SK-N-MC (cell line): ENCODE data around the gene AGAP1.

Experiments used
- DNase-seq: peaks from one replicate; pipeline ENCODE4 v3.0.0-alpha.2; 2011; ENCODE audit warnings: low read depth, low spot score
- H3K27ac ChIP-seq: fragments of 200-600 bp; sonication (generic); 2 replicates; pipeline ENCODE4 v1.5.1; 2016; ENCODE audit warnings: mixed run types
- H3K36me3 ChIP-seq: fragments of 200-600 bp; sonication (generic); 2 replicates; pipeline ENCODE4 v1.6.1; 2017; ENCODE audit warnings: antibody characterized with exemption, low read length, mixed read lengths; ENCODE audit not compliant: insufficient read depth
- H3K4me3 ChIP-seq: fragments of 200-600 bp; sonication (generic); 2 replicates; pipeline ENCODE4 v1.5.1; 2016
- H3K9ac ChIP-seq: fragments of 200-600 bp; sonication (generic); 2 replicates; pipeline ENCODE4 v1.8.0; 2017; ENCODE audit warnings: mixed run types, mixed read lengths; ENCODE audit not compliant: insufficient read length
- H3K9me3 ChIP-seq: fragments of 200-600 bp; sonication (generic); 2 replicates; pipeline ENCODE4 v1.6.1; 2017; ENCODE audit warnings: low read depth, mild to moderate bottlenecking, antibody characterized with exemption, low read length, moderate library complexity, mixed read lengths
- EZH2 ChIP-seq: fragments of 200-600 bp; sonication (generic); IDR thresholded peaks from one replicate; pipeline ENCODE4 v1.6.1; 2017; ENCODE audit warnings: antibody characterized with exemption
- FOXP2 ChIP-seq: optimal IDR thresholded peaks from 2 replicates; pipeline ENCODE3; 2011; ENCODE audit warnings: mild to moderate bottlenecking, moderate library complexity; ENCODE audit not compliant: insufficient read depth; ENCODE audit errors: extremely low read length, control extremely low read depth
- POLR2AphosphoS5 ChIP-seq: IDR thresholded peaks from 2 replicates; pipeline ENCODE4 v1.6.1; 2012; ENCODE audit warnings: mild to moderate bottlenecking, low read depth, low read length, borderline replicate concordance

AGAP1 gene

DNA sequence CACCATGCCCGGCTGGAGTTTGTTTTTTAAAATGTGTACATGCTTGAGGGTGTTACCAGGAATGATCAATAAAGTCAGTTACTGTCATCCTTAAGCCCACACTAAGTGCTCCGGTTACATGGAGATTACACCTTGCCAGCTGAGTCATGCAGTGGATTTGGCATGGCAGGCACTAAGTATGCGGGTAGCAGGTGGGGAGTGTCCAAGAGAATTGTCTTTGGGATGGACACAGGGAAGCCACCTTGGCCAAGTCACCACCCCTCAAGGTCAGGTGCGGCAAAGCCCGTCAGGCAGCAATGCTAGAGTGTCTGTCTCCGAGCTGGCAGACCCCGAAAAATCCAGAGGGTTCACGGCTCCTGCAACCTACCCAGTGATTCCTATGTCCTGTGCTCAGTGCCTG, 619.6 kb downstream of the AGAP1 start:
- no peak overlapping the region for H3K9ac ChIP-seq
- no peak overlapping the region for H3K4me3 ChIP-seq
- TF ChIP-seq EZH2, result no peak
- H3K36me3 ChIP-seq, result no peaks in the 10 kb centered on the region
- H3K27ac ChIP-seq, result no peak overlapping the region
- H3K9me3 ChIP-seq, result no peaks in the 10 kb centered on the region
- no peak for DNase-seq

DNA sequence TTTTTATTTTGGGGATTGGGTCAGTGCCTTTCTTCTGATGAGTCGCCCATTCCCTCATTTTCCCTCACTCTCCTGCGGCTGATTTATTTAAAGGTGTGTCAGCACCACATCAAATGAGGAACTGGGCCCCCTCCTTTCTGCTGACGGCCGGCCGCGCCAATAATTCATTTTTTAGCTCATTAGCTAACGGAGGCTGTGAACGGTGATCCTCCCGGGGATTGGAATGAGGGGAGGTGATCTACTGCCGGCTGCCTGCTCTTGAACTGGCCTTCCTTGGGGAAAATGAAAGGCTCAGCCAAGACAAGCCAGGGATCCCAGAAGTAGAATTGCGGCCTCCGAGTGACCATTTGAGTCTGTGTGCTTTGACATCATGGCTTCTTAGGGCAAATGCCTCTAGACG, 620.1 kb downstream of the AGAP1 start:
- no peak for DNase-seq
- Histone ChIP-seq H3K27ac (no peak overlapping the region), H3K36me3 (no peaks in the 10 kb centered on the region), H3K9me3 (no peaks in the 10 kb centered on the region), H3K9ac (no peak overlapping the region), H3K4me3 (no peak overlapping the region)
- TF ChIP-seq FOXP2 (no peak), POLR2AphosphoS5 (no peak), EZH2 (no peak)

- no peak overlapping the region for H3K4me3 ChIP-seq
- no peak overlapping the region for H3K9ac ChIP-seq
- DNase-seq, result no peak
- no peaks in the 10 kb centered on the region for H3K36me3 ChIP-seq
- no peaks in the 10 kb centered on the region for H3K9me3 ChIP-seq
- TF ChIP-seq FOXP2, result no peak
- no peak for TF ChIP-seq POLR2AphosphoS5
- TF ChIP-seq EZH2, result no peak
- no peak overlapping the region for H3K27ac ChIP-seq
Observed at GRCh38 chr2:236114959-236115358, 621.1 kb downstream of the AGAP1 start.

GRCh38 chr2:236117401-236117800, 623.6 kb downstream of the AGAP1 start:
- no peak overlapping the region for H3K9ac ChIP-seq
- no peak overlapping the region for H3K4me3 ChIP-seq
- no peak overlapping the region for H3K27ac ChIP-seq
- no peaks in the 10 kb centered on the region for H3K9me3 ChIP-seq
- TF ChIP-seq EZH2 (no peak), FOXP2 (no peak), POLR2AphosphoS5 (no peak)
- no peak for DNase-seq
- H3K36me3 ChIP-seq, result no peaks in the 10 kb centered on the region

DNA sequence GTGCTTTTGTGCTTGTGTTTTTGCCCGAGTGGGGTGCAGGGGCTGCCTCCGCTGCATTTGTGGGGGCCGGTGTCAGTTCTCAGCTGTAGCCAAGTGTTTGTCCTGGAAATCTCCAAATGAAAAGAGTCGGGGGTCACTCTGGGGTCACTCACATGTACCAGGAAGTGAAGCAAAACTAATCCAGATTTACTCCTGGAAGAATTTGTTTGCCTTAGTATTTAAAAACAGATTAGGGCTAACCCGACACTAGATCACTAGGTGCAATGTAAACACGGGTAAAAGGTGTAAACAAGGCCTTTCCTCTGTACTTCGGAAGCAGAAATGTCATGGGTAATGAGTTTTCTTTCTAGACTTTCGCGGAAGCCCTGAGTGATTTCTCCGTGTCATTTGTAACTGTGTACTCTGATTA, 624.0 kb downstream of the AGAP1 start:
- no peak overlapping the region for H3K27ac ChIP-seq
- TF ChIP-seq FOXP2, result no peak
- no peak for TF ChIP-seq EZH2
- no peak for TF ChIP-seq POLR2AphosphoS5
- no peaks in the 10 kb centered on the region for H3K36me3 ChIP-seq

GRCh38 chr2:236119003-236119402, 625.2 kb downstream of the AGAP1 start:
- Histone ChIP-seq H3K9me3 (no peaks in the 10 kb centered on the region), H3K27ac (no peak overlapping the region), H3K9ac (no peak overlapping the region), H3K36me3 (peaks cover 4% of the 10 kb centered on the region; the same call in 1 of the 2 replicates), H3K4me3 (no peak overlapping the region)
- no peak for DNase-seq
- TF ChIP-seq POLR2AphosphoS5, result no peak
- no peak for TF ChIP-seq EZH2
- no peak for TF ChIP-seq FOXP2

More for the DNA sequence above, 624.0 kb downstream of the AGAP1 start:
- DNase-seq, result no peak
- Histone ChIP-seq H3K4me3 (no peak overlapping the region), H3K9me3 (no peaks in the 10 kb centered on the region), H3K9ac (no peak overlapping the region)

GRCh38 chr2:236119476-236119875, 625.6 kb downstream of the AGAP1 start:
- Histone ChIP-seq H3K4me3 (no peak overlapping the region), H3K9ac (no peak overlapping the region), H3K27ac (no peak overlapping the region), H3K36me3 (peaks cover 4% of the 10 kb centered on the region; the same call in 1 of the 2 replicates), H3K9me3 (no peaks in the 10 kb centered on the region)
- no peak for DNase-seq
- TF ChIP-seq FOXP2 (no peak), EZH2 (no peak), POLR2AphosphoS5 (no peak)

DNA sequence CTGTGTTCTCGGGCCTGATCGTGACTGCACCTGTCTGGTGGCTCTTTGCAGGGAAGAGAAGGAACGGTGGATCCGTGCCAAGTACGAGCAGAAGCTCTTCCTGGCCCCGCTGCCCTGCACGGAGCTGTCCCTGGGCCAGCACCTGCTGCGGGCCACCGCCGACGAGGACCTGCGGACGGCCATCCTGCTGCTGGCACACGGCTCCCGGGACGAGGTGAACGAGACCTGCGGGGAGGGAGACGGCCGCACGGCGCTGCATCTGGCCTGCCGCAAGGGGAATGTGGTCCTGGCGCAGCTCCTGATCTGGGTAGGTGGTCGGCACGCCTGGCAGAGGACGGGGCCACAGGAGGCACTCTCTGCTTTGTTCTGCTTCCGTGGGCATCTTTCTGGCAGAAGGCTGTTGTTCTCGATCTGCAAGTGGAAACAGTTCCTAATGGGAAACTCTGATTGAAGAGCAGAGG, 626.3 kb downstream of the AGAP1 start:
- Histone ChIP-seq H3K36me3 (peaks cover 4% of the 10 kb centered on the region; the same call in 1 of the 2 replicates), H3K9ac (no peak overlapping the region), H3K4me3 (no peak overlapping the region), H3K9me3 (no peaks in the 10 kb centered on the region), H3K27ac (no peak overlapping the region)
- DNase-seq, result no peak
- no peak for TF ChIP-seq EZH2
- TF ChIP-seq FOXP2, result no peak
- no peak for TF ChIP-seq POLR2AphosphoS5

- no peak overlapping the region for H3K27ac ChIP-seq
- DNase-seq, result no peak
- peaks cover 4% of the 10 kb centered on the region; the same call in 1 of the 2 replicates for H3K36me3 ChIP-seq
- TF ChIP-seq FOXP2, result no peak
- no peak for TF ChIP-seq POLR2AphosphoS5
- no peak for TF ChIP-seq EZH2
- H3K4me3 ChIP-seq, result no peak overlapping the region
- no peaks in the 10 kb centered on the region for H3K9me3 ChIP-seq
- no peak overlapping the region for H3K9ac ChIP-seq
Observed at GRCh38 chr2:236120829-236121228, 627.0 kb downstream of the AGAP1 start.
